DOHH2 (cell line): ENCODE data around the gene SLX4.

Experiments used
- EZH2phosphoT487 ChIP-seq: fragments of 200-600 bp; sonication (generic); IDR thresholded peaks from 2 replicates; pipeline ENCODE4 v1.6.1; 2017; ENCODE audit warnings: borderline replicate concordance, mild to moderate bottlenecking, antibody characterized with exemption, low read length, moderate library complexity, mixed read lengths
- TF ChIP-seq, protein P1 (sequence below): fragments of 200-600 bp; sonication (generic); IDR thresholded peaks from one replicate; pipeline ENCODE4 v1.5.1; 2014; ENCODE audit warnings: antibody characterized with exemption, mild to moderate bottlenecking, low read depth, low read length; ENCODE audit not compliant: poor library complexity, severe bottlenecking

DNA sequence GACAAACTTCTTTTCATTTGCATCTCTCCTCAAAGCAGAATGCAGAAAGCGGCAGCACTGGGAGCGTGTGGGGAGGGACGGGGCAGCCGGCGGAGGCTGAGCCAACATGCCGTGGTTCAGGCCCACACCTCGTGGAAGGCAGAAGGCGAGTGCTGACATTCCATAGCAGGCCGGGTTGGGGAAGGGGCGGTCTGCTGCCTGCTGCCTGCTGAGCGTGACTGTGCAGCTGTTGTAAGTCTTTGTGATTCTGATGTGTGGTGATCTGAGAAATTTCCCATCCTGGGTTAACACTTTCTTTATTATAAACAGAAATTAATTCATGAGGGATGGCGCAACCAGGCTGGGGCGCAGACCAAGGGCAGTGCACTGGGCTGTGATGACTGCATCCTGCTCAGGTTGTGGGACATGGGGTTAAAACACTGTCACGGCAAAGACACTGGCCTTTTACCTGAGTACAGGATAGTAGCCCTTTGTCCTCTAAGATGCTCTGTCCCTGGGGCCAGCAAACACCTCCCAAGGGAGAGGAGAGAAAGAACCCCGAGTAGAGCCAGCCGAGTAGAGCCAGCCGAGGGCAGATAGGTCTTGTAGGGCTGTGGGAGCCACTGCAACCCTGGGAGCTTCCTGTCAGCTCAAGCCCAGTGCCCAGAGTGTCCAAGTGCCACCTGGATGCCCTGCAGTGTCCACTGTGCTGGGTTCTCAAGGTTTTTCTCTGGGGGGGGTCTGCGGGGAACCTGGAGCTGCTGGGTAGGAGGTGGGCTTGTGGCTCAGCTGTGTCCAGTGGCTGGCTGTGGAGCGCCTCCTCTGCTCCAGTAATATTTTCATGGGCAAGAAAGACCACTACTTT lies 34.3 kb upstream of the SLX4 start:
- TF ChIP-seq, protein P1, sequence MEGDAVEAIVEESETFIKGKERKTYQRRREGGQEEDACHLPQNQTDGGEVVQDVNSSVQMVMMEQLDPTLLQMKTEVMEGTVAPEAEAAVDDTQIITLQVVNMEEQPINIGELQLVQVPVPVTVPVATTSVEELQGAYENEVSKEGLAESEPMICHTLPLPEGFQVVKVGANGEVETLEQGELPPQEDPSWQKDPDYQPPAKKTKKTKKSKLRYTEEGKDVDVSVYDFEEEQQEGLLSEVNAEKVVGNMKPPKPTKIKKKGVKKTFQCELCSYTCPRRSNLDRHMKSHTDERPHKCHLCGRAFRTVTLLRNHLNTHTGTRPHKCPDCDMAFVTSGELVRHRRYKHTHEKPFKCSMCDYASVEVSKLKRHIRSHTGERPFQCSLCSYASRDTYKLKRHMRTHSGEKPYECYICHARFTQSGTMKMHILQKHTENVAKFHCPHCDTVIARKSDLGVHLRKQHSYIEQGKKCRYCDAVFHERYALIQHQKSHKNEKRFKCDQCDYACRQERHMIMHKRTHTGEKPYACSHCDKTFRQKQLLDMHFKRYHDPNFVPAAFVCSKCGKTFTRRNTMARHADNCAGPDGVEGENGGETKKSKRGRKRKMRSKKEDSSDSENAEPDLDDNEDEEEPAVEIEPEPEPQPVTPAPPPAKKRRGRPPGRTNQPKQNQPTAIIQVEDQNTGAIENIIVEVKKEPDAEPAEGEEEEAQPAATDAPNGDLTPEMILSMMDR = no peak
- TF ChIP-seq EZH2phosphoT487 = no peak
